HG03045 (cell line): ENCODE measurements around the gene TGFB1I1.

Source experiments
- ATAC-seq: cut with Tn5 transposase; IDR thresholded peaks from one replicate; pipeline ENCODE4 v1.9.1; 2021; ENCODE audit warnings: mild to moderate bottlenecking, moderate library complexity; ENCODE audit not compliant: unreplicated experiment

TGFB1I1 gene

GRCh38 chr16:31451681-31452351, 20.1 kb upstream of the TGFB1I1 start:
- ATAC-seq: no peak

GRCh38 chr16:31452631-31453106, 19.3 kb upstream of the TGFB1I1 start:
- no peak for ATAC-seq

GRCh38 chr16:31453255-31454204, 18.4 kb upstream of the TGFB1I1 start:
- ATAC-seq: no peak

GRCh38 chr16:31455601-31456314, 16.2 kb upstream of the TGFB1I1 start:
- no peak for ATAC-seq

GRCh38 chr16:31456988-31457360, 15.0 kb upstream of the TGFB1I1 start:
- ATAC-seq: no peak

- ATAC-seq: peak; percentile 2
Measured at GRCh38 chr16:31458073-31458843, 13.7 kb upstream of the TGFB1I1 start.

GRCh38 chr16:31458844-31459686, 12.9 kb upstream of the TGFB1I1 start, which contains the start of gene ARMC5:
TSS of gene ARMC5 (plus strand) at chr16:31459501. CDS start at chr16:31459525, 24 bp downstream.
- peak; percentile 80 for ATAC-seq

- ATAC-seq: peak; percentile 70
Measured at GRCh38 chr16:31459687-31460581, 12.0 kb upstream of the TGFB1I1 start.

- no peak for ATAC-seq
Measured at GRCh38 chr16:31460582-31461002, 11.4 kb upstream of the TGFB1I1 start.

GRCh38 chr16:31461201-31461920, 10.6 kb upstream of the TGFB1I1 start:
- no peak for ATAC-seq

GRCh38 chr16:31461921-31462804, 9.8 kb upstream of the TGFB1I1 start:
- ATAC-seq: no peak

- ATAC-seq: no peak
Measured at GRCh38 chr16:31464348-31464769, 7.6 kb upstream of the TGFB1I1 start.

- no peak for ATAC-seq
Measured at GRCh38 chr16:31464781-31465260, 7.1 kb upstream of the TGFB1I1 start.

- ATAC-seq: no peak
Measured at GRCh38 chr16:31465788-31466370, 6.1 kb upstream of the TGFB1I1 start.

GRCh38 chr16:31466381-31466841, 5.5 kb upstream of the TGFB1I1 start:
- ATAC-seq: no peak

- ATAC-seq: no peak
Measured at GRCh38 chr16:31467151-31467773, 4.7 kb upstream of the TGFB1I1 start.
